GM18498 (cell line): Measurements from ENCODE around the gene ZNF138.
A peak's percentile ranks its signal among the peaks of the same experiment; 100 is the strongest.
"Not testable (repeated sequence)": the region's sequence is repeated elsewhere in the genome, so short reads cannot be mapped to it uniquely, and the experiment has no call there.

Experiments
- ATAC-seq: cut with Tn5 transposase; IDR thresholded peaks from one replicate; pipeline ENCODE4 v1.9.1; 2021; ENCODE audit warnings: mild to moderate bottlenecking, moderate library complexity; ENCODE audit not compliant: unreplicated experiment

ZNF138 gene

DNA sequence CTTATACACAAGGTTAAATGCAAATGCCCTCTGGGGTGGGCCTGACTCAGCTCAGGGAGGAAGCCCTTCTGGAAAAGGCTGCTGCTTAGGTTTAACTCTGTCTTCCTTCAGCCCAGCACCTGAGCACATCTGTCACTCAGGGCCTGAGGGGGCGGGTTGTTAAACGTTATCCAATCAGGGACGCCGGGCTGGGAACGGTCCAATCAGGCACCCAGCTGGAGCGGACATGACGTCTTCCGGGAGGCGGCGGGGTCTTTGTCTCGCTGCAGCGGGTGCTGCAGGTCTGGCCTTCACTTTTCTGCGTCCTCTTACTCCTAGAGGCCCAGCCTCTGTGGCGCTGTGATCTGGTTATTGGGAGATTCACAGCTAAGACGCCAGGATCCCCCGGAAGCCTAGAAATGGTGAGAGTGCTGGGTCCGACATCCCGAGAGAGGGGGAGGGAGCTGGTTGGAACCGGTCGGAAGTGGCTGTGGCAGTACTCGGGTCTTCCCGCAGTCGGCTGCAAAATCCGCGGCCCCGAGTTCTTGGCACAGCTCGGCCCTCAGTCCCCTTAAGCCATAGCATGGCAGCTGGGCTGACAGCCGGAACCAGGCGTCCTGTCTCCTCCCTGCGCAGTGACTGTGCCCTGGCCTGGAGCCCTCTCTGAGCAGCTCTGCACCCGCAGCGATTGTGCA is at the start of gene ZNF138:
Gene ZNF138, plus strand, starts transcription at position 258 of the 674 bp plus-strand sequence. Its CDS starts 141 bp downstream, at position 399.
- ATAC-seq: peak; percentile 100

DNA sequence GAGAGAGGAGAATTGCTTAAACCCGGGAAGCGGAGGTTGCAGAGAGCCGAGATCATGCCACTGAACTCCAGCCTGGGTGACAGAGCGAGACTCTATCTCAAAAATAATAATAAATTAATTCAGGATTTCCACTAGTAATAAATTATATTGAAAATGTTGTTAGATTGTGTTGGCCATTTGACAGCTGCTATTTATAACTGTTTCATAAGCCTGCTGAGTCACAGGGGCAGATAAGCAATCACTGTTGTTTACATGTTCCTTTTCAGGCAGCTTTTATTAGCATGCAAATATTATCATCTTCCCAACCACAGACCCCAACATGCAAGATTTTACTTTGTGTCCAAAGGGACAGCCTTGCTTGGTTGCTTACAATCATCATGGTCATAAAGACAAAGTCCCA is 49.5 kb upstream of the ZNF138 start:
- no peak for ATAC-seq

DNA sequence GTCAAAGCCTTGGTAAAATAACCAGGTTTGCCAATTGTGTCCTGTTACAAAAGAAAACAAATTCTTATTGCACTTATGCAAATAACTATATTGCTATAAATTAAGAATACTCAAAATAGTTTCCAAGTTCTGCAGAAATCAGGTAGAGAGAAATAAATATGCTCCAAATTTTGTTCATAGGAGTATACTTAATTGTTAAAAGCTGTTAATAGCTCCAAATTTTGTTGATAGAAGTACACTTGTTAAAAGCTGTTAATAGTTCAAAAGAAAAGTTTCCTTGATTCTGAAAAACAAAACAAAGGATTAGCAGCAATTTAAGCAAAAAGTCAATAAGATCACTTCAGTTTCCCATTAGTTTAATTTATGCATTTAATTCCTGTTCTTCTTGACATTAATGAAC is 46.4 kb upstream of the ZNF138 start:
- no peak for ATAC-seq

DNA sequence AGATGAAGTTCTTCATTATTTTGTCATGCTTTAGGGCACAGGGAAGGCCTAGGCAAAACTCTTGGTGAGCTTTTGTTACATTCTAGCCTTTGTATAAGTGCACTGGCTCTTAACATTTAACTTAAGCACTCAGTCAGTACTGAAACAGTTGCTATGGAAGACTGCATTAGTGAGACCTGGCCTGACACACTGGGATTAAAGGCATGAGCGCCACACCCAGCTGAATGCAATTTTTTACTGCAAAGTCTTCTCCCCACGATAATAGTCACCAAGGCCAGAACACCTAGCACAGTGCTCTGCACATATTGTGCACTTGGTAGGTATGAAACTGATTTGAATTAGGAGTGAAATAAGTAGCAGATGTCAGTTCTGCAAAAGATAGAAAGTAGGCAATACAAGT is 41.2 kb upstream of the ZNF138 start:
- no peak for ATAC-seq

GRCh38 chr7:64755865-64756264 is 38.4 kb upstream of the ZNF138 start:
- ATAC-seq: no peak

DNA sequence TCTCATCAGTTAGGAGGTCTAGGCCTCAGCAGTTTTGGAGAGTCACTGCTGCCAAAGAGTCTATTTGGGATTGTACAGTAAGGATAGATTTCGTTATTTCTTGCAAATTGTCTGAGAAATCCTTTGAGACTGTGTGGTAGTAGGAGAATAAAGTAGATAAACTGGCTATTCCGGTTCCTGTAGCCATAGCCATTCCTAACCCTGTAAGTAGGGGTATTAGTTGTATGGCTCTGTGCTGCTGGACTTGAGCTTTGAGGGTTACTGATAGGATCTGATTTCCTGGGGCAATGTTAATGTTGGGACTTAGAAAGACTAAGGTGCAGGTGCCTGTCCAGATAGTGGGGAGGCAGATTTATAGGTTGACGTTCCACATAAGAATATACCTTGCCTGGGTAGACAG is 36.1 kb upstream of the ZNF138 start:
- no peak for ATAC-seq

DNA sequence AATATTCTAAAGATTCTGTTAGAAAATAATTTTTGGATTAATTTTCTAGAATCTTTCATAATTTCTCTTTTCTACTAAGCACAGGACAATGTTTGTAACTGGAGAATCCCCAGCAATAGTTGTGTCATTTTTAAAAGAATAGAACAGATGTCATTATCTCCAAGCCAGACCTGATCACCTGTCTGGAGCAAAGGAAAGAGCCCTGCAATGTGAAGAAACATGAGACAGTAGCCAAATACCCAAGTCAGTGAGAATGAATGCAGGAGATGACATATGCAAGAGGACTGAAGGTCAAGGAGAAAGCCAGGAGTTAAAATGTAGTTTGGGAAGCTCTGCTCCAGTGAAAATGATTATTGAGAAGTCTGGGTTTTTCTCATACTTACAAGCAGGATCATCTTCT is 25.4 kb upstream of the ZNF138 start:
- ATAC-seq: no peak

GRCh38 chr7:64774204-64774842 is 19.9 kb upstream of the ZNF138 start:
- no peak for ATAC-seq

DNA sequence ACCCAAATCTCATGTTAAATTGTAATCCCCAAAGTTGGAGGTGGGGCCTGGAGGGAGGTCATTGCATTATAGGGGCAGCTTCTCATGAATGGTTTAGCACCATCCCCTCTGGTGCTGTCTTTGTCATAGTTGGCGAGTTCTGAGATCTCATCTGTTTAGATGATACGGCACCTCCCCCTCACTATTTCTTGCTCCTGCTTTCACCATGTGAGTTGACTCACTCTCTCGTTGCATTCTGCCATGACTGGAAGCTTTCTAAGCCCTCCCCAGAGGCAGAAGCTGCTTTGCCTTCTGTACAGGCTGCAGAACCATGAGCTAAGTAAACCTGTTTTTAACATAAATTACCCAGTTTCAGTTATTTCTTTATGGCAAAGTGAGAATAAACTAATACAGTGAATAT is 18.9 kb upstream of the ZNF138 start:
- no peak for ATAC-seq

GRCh38 chr7:64784842-64785241 is 9.4 kb upstream of the ZNF138 start:
- ATAC-seq: not testable (repeated sequence)

DNA sequence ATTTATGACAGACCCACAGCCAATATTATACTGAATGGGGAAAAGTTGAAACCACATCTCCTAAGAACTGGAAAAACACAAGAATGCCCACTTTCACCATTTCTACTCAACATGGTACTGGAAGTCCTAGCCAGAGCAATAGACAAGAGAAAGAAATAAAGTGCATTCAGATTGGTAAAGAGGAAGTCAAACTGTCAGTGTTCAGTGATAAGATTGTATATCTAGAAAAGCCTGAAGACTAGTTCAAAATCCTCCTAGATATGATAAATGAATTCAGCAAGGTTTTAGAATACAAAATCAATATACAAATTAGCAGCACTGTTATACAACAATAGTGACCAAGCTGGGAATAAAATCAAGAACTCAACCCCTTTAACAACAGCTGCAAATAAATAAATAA is 6.9 kb upstream of the ZNF138 start:
- ATAC-seq: no peak

DNA sequence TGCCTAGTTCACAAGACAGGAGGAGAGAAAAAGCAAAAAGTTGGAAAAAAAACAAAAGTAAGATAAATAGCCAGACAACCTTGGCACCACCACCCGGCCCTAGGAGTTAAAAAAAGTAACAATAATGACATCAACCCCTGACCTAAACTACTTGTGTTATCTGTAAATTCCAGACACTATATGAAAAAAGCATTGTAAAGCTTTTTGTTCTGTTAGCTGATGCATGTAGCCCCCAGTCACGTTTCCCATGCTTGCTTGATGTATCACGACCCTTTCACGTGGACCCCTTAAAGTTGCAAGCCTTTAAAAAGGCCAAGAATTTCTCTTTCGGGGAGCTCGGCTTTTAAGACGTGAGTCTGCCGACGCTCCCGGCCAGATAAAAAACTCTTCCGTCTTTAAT is 5.0 kb upstream of the ZNF138 start:
- ATAC-seq: not testable (repeated sequence)

DNA sequence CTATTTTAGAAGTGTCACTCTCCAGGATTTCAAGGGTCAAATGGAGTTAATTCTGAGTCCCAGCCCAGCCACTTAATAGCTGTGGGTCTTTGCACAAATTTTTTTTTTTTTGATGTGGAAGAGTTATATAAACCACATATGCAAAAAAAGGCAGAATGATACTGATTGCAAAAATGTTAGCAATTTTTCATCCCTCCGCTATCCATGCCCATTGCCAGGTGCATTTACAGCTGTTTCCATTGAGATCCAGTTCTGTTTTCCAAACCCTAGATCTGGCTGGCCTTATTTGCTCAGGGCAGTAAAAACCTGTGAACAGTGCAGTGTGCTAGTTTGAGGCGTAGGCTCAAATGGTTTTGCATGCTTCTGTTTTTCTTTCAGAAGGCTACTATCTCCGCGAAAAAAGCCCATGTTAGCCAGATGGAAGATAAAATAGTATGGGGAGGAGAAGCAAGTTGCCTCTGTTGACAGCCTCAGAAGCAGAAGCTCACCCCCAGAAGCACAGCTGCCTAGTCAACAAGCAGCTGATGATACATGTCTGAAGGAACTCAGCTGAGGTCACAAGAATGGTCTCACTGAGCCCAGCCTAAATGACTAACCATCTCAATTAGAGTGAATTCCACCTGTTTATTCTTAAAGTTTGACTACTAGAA is 997 bp upstream of the ZNF138 start:
- ATAC-seq: no peak

GRCh38 chr7:64795176-64795575 is 948 bp downstream of the ZNF138 start:
- ATAC-seq: no peak

DNA sequence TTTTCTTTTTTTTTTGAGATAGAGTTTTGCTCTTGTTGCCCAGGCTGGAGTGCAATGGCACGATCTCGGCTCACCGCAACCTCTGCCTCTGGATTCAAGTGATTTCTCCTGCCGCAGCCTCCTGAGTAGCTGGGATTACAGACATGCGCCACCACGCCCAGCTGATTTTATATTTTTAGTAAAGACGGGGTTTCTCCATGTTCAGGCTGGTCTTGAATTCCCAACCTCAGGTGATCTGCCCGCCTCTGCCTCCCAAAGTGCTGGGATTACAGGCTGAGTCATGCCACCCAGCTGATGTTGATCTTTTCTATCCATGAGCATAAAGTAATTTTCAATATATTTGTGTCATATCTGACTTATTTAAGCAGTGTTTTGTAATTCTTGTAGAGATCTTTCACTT is 4.9 kb downstream of the ZNF138 start:
- not testable (repeated sequence) for ATAC-seq

DNA sequence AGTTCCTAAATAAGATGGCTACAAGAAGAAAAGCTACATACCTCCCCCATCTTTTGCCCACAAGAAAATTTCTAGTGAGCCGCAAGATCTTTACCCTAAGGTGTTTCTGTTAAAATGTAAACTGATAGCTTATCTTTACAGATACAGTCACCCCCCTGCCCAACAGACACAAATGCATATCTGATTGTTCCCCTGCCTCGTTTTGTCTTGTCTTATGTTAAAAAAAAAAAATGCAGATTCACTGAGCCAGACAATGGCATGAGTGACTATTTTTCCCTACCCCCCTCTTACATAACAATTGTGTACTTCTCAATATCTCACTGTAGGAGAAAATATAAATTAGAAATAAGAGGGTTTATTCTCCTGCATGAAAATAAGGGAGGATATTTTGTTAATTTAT is 8.5 kb downstream of the ZNF138 start:
- no peak for ATAC-seq

- ATAC-seq: no peak
Observed at GRCh38 chr7:64807731-64808365, 13.6 kb downstream of the ZNF138 start.

- no peak for ATAC-seq
Observed at GRCh38 chr7:64811767-64812166, 17.5 kb downstream of the ZNF138 start.

GRCh38 chr7:64830926-64831325 is 36.7 kb downstream of the ZNF138 start:
- ATAC-seq: no peak

DNA sequence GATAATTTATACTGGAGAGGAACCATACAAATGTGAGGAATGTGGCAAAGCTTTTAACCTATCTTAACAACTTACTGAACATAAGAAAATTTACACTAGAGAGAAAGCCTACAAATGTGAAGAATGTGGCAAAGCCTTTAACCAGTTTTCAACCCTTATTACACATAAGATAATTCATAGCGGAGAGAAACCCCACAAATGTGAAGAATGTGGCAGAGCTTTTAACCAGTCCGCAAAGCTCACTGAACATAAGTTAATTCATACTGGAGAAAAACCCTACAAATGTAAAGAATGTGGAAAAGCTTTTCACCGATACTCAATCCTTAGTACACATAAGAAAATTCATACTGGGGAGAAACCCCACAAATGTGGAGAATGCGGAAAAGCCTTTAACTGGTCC is 37.9 kb downstream of the ZNF138 start:
- no peak for ATAC-seq

DNA sequence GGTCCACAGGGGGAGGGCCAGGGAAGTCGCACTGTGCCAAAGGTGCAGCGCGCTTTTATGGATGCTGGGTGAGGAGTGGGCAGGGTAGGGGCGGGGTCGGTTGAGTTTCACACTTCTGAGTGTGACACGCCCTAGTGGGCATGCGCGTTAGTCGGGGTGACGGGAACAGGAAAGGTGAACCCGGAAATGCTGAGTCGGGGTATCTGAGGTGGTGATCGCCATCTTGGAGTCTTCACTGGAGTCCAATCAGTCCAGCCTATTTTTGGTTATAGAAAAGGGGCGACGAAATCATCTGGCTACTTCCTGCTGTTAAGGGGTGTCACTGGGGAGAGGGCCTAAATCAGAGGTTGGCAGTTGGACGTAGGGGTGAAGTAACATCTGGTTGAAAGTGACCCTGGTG is 40.8 kb downstream of the ZNF138 start:
- no peak for ATAC-seq

DNA sequence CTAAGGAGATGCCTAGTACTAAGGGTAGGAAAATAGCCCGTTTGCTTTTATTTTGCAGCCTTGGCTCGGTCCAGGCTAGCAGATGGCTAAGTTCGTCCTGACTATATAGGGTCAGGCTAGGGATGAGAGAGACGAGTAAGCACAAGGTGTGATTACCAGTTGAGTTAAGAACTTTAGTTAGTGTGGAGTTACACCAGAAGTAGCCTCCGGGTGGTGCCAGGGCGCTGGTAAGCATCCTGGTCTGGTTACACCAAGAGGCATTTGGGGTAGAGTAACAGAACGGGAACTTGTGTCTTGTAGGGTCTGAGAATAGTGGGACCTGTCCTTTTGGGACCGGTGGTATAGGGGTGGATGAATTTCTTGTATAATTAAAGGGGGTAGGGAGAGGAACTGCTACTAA is 41.6 kb downstream of the ZNF138 start:
- not testable (repeated sequence) for ATAC-seq
